H1 (cell line): Measurements from ENCODE around the gene IL17A. TPM values are rescaled to one million over a fixed set of nuclear protein-coding genes. Genes with fewer than 3 reads are reported as not detected.

Experiments
- CTCF ChIA-PET: fragments of 300-600 bp; sonication (Branson Sonifier 250); formaldehyde crosslinking; loops from one replicate; lab custom pipeline; 2021; ENCODE audit not compliant: partially characterized antibody; lab: Charles Lee
- POLR2A ChIA-PET: fragments of 300-600 bp; sonication (Branson Sonifier 250); formaldehyde crosslinking; loops from one replicate; lab custom pipeline; 2021; ENCODE audit warnings: inconsistent platforms; ENCODE audit not compliant: partially characterized antibody; lab: Charles Lee
- DNase-seq, 2 experiments: peaks; one replicate each; pipeline versions ENCODE4 v3.0.0 to v3.0.0-alpha.2; 2010 to 2022; ENCODE audit warnings: low spot score in 2 of 2, low read depth in 1 of 2, mixed read lengths in 1 of 2
- FAIRE-seq: peaks from 2 replicates; lab custom pipeline; 2011; peaks lifted over from hg19 to GRCh38; lab: Jason Lieb, UNC
- H2AFZ ChIP-seq: 2 replicates; pipeline ENCODE4 v1.8.1; 2012; ENCODE audit warnings: low read length, inconsistent platforms
- H2AK5ac ChIP-seq: 2 replicates; pipeline ENCODE4 v1.6.1; 2013; ENCODE audit warnings: low read depth, low read length
- H2BK120ac ChIP-seq: replicated peaks from 2 replicates; pipeline ENCODE3; 2013; ENCODE audit warnings: low read depth, low read length, inconsistent platforms
- H2BK12ac ChIP-seq: 2 replicates; pipeline ENCODE4 v1.6.1; 2013; ENCODE audit warnings: low read depth, low read length
- H2BK15ac ChIP-seq: 2 replicates; pipeline ENCODE4 v1.6.1; 2013; ENCODE audit warnings: low read length
- H2BK20ac ChIP-seq: 2 replicates; pipeline ENCODE4 v1.6.1; 2013; ENCODE audit warnings: low read length
- H2BK5ac ChIP-seq: 2 replicates; pipeline ENCODE4 v1.6.1; 2013; ENCODE audit warnings: low read depth, low read length
- H3K14ac ChIP-seq: 2 replicates; pipeline ENCODE4 v1.6.1; 2013; ENCODE audit warnings: inconsistent platforms; ENCODE audit not compliant: insufficient read length
- H3K18ac ChIP-seq: 2 replicates; pipeline ENCODE4 v1.6.1; 2013; ENCODE audit warnings: low read length; ENCODE audit errors: extremely low read depth
- H3K23ac ChIP-seq: 2 replicates; pipeline ENCODE4 v1.6.1; 2013; ENCODE audit warnings: inconsistent platforms; ENCODE audit not compliant: insufficient read length
- H3K23me2 ChIP-seq: 2 replicates; pipeline ENCODE4 v1.6.1; 2013; ENCODE audit warnings: low read depth, low read length
- H3K27ac ChIP-seq: 2 replicates; pipeline ENCODE4 v1.6.1; 2011; ENCODE audit warnings: low read depth, low read length, inconsistent platforms
- H3K27me3 ChIP-seq, 4 experiments: replicated peaks in 1 of 4; 1 replicate in 1 of 4; 2 replicates in 3 of 4; pipeline versions ENCODE4 v1.6.1 to v1.8.1; 2011 to 2013; ENCODE audit warnings: low read length in 3 of 4, mild to moderate bottlenecking in 3 of 4, inconsistent platforms in 2 of 4, mixed read lengths in 2 of 4, moderate library complexity in 1 of 4; ENCODE audit not compliant: control insufficient read depth in 3 of 4, insufficient read depth in 3 of 4; ENCODE audit errors: extremely low read depth in 1 of 4
- H3K36me3 ChIP-seq, 4 experiments: 2 replicates each; pipeline versions ENCODE4 v1.6.1 to v1.8.1; 2011 to 2013; ENCODE audit warnings: mild to moderate bottlenecking in 4 of 4, low read length in 3 of 4, moderate library complexity in 2 of 4, control low read depth in 1 of 4, inconsistent platforms in 1 of 4; ENCODE audit not compliant: insufficient read depth in 4 of 4, control insufficient read depth in 2 of 4
- H3K4ac ChIP-seq: replicated peaks from 2 replicates; pipeline ENCODE3; 2013; ENCODE audit warnings: low read length, low read depth, mixed read lengths, inconsistent platforms; ENCODE audit not compliant: insufficient read length
- H3K4me1 ChIP-seq, 4 experiments: replicated peaks in 1 of 4; 1 replicate in 1 of 4; 2 replicates in 3 of 4; pipeline versions ENCODE4 v1.6.1 to v1.8.1; 2011 to 2013; ENCODE audit warnings: low read length in 3 of 4, inconsistent platforms in 2 of 4, mixed read lengths in 1 of 4; ENCODE audit not compliant: insufficient read depth in 4 of 4, control insufficient read depth in 3 of 4
- H3K4me2 ChIP-seq, 2 experiments: 2 replicates each; pipeline versions ENCODE4 v1.6.1 to v1.8.1; 2011 to 2013; ENCODE audit warnings: low read depth in 2 of 2, low read length in 2 of 2, control low read depth in 1 of 2, inconsistent platforms in 1 of 2, mild to moderate bottlenecking in 1 of 2; ENCODE audit not compliant: insufficient read depth in 1 of 2
- H3K4me3 ChIP-seq, 4 experiments: fragments of 200-600, 300-600 bp in 1 of 4; sonication (generic), shearing (Covaris generic), sonication (Bioruptor Twin) in 1 of 4; 2 replicates each; pipeline versions ENCODE4 v1.5.1 to v1.8.1; 2011 to 2016; ENCODE audit warnings: low read length in 4 of 4, low read depth in 3 of 4, control low read depth in 2 of 4, inconsistent platforms in 2 of 4, mild to moderate bottlenecking in 2 of 4, mixed read lengths in 1 of 4, moderate library complexity in 1 of 4; ENCODE audit not compliant: insufficient read depth in 2 of 4; ENCODE audit errors: extremely low read depth in 1 of 4
- H3K56ac ChIP-seq: replicated peaks from 2 replicates; pipeline ENCODE3; 2013; ENCODE audit warnings: low read depth, mild to moderate bottlenecking, mixed read lengths, low read length, inconsistent platforms; ENCODE audit not compliant: insufficient read length
- H3K79me1 ChIP-seq: 2 replicates; pipeline ENCODE4 v1.6.1; 2013; ENCODE audit warnings: low read depth, low read length, control low read depth
- H3K79me2 ChIP-seq, 2 experiments: 2 replicates each; pipeline versions ENCODE4 v1.6.1 to v1.8.1; 2012 to 2013; ENCODE audit warnings: low read length in 2 of 2, mild to moderate bottlenecking in 2 of 2, inconsistent platforms in 1 of 2; ENCODE audit not compliant: insufficient read depth in 2 of 2, control insufficient read depth in 1 of 2
- H3K9ac ChIP-seq, 4 experiments: replicated peaks in 1 of 4; 1 replicate in 1 of 4; 2 replicates in 3 of 4; pipeline versions ENCODE4 v1.6.1 to v1.8.1; 2011 to 2013; ENCODE audit warnings: low read depth in 3 of 4, low read length in 3 of 4, control low read depth in 2 of 4, mild to moderate bottlenecking in 2 of 4, moderate library complexity in 2 of 4, inconsistent platforms in 1 of 4; ENCODE audit errors: extremely low read depth in 1 of 4
- H3K9me3 ChIP-seq, 2 experiments: 2 replicates each; pipeline versions ENCODE4 v1.6.1 to v1.8.1; 2012 to 2013; ENCODE audit warnings: mild to moderate bottlenecking in 2 of 2, moderate library complexity in 2 of 2, control low read depth in 1 of 2, inconsistent platforms in 1 of 2, low read depth in 1 of 2, low read length in 1 of 2, mixed read lengths in 1 of 2; ENCODE audit not compliant: insufficient read depth in 2 of 2
- H4K20me1 ChIP-seq, 2 experiments: replicated peaks in 1 of 2; 2 replicates each; pipeline versions ENCODE3 to v1.8.1; 2011 to 2013; ENCODE audit warnings: inconsistent platforms in 2 of 2, low read length in 2 of 2, mild to moderate bottlenecking in 1 of 2; ENCODE audit not compliant: insufficient read depth in 2 of 2, control insufficient read depth in 1 of 2
- H4K5ac ChIP-seq: 2 replicates; pipeline ENCODE4 v1.6.1; 2013; ENCODE audit warnings: low read length, low read depth, mixed read lengths, inconsistent platforms; ENCODE audit not compliant: insufficient read length
- H4K8ac ChIP-seq: 2 replicates; pipeline ENCODE4 v1.8.0; 2013; ENCODE audit warnings: mild to moderate bottlenecking, moderate library complexity, low read length, inconsistent platforms; ENCODE audit not compliant: insufficient read depth; ENCODE audit errors: extremely low read depth
- H4K91ac ChIP-seq: replicated peaks from 2 replicates; pipeline ENCODE3; 2013; ENCODE audit warnings: low read length, mixed read lengths, inconsistent platforms; ENCODE audit not compliant: insufficient read length
- ATF2 ChIP-seq: IDR thresholded peaks from 2 replicates; pipeline ENCODE4 v1.6.1; 2012; ENCODE audit warnings: low read length, inconsistent platforms
- CREB1 ChIP-seq: IDR thresholded peaks from 2 replicates; pipeline ENCODE4 v1.6.1; 2012; ENCODE audit warnings: inconsistent platforms
- EP300 ChIP-seq, 2 experiments: IDR thresholded peaks; 1 replicate in 1 of 2; 2 replicates in 1 of 2; pipeline ENCODE4 v1.6.1; 2011 to 2012; ENCODE audit warnings: low read depth in 2 of 2, low read length in 2 of 2, mild to moderate bottlenecking in 2 of 2, borderline replicate concordance in 1 of 2, inconsistent platforms in 1 of 2, moderate library complexity in 1 of 2
- RNF2 ChIP-seq: fragments of 200-900, 300-1000 bp; sonication (generic); IDR thresholded peaks from 2 replicates; pipeline ENCODE4 v1.7.1; 2016; ENCODE audit warnings: borderline replicate concordance, low read depth, mild to moderate bottlenecking, antibody characterized with exemption, low read length; ENCODE audit not compliant: poor library complexity, severe bottlenecking; ENCODE audit errors: missing control alignments
- SIRT6 ChIP-seq: IDR thresholded peaks from one replicate; pipeline ENCODE4 v1.7.1; 2012; ENCODE audit warnings: low read length, inconsistent platforms
- TAF1 ChIP-seq: IDR thresholded peaks from 2 replicates; pipeline ENCODE4 v1.6.1; 2011; ENCODE audit warnings: mild to moderate bottlenecking, low read depth, low read length
- TCF12 ChIP-seq: IDR thresholded peaks from 2 replicates; pipeline ENCODE4 v1.6.1; 2011; ENCODE audit warnings: low read depth, mild to moderate bottlenecking, low read length
- USF2 ChIP-seq: IDR thresholded peaks from 2 replicates; pipeline ENCODE4 v1.6.1; 2011; ENCODE audit warnings: low read length, improper control_type of control experiment
- YY1 ChIP-seq: IDR thresholded peaks from 2 replicates; pipeline ENCODE4 v1.6.1; 2011; ENCODE audit warnings: low read depth, mild to moderate bottlenecking, low read length
- WGBS, 2 experiments: shearing (Covaris generic) in 1 of 2; methylation state at CpG; one replicate each; pipeline versions ENCODE4 v1.1.6 to v1.1.7; 2013 to 2015; ENCODE audit warnings: low lambda C conversion rate in 2 of 2, mixed read lengths in 2 of 2, inconsistent platforms in 1 of 2, low coverage in 1 of 2, missing lambda C conversion rate in 1 of 2; ENCODE audit not compliant: insufficient replicate concordance in 2 of 2, insufficient coverage in 1 of 2, insufficient read length in 1 of 2; ENCODE audit errors: extremely low coverage in 1 of 2, missing lambda C conversion rate in 1 of 2; 5-methylcytosine and 5-hydroxymethylcytosine counted together
- polyA plus RNA-seq, 7 experiments: library from polyadenylated mRNA; depleted of rRNA in 3 of 7; stranded (reverse) in 5 of 7; unstranded in 2 of 7; fragments of >200 nt in 5 of 7; fragments of 200-250 nt in 2 of 7; gene quantifications; 1 replicate in 5 of 7; 2 replicates in 1 of 7; 4 replicates in 1 of 7; pipeline versions ENCODE4 v1.2.1 to v1.2.3, GENCODE V29; 2011 to 2013; ENCODE audit warnings: missing spikeins in 2 of 7, mixed read lengths in 2 of 7
- total RNA-seq: library from RNA; stranded (reverse); fragmentation: NEBNext Ultra II Directional; extraction: Animal tissue kit (Norgen Biotek cat#: 25700); gene quantifications from 2 replicates; pipeline ENCODE4 v1.2.1, GENCODE V29; 2021

Gene IL17A
- total and polyA plus RNA-seq, 2 of the 8 experiments (the other 6 are each of a cell fraction or from before 2014, with no cell fraction given), result not detected

- Histone ChIP-seq H2AFZ (peak overlapping the region; percentile 24; the same call in 1 of the 2 replicates), H3K27me3 (no peaks in the 10 kb centered on the region), H3K4ac (no peak overlapping the region), H3K27ac (no peak overlapping the region), H2BK5ac (no peak overlapping the region), H2BK15ac (no peak overlapping the region), H2BK12ac (no peak overlapping the region), H3K4me3 (no peak overlapping the region), H4K91ac (no peak overlapping the region), H3K36me3 (no peaks in the 10 kb centered on the region), H2BK120ac (no peak overlapping the region), H3K9me3 (no peaks in the 10 kb centered on the region), H3K79me1 (no peaks in the 10 kb centered on the region), H3K14ac (no peak overlapping the region), H4K20me1 (no peaks in the 10 kb centered on the region), H3K4me2 (peak overlapping the region; percentile 7 to 27; a peak in 3 of 4 replicates), H3K56ac (no peak overlapping the region), H4K5ac (no peak overlapping the region), H3K9ac (no peak overlapping the region), H3K79me2 (no peaks in the 10 kb centered on the region), H2AK5ac (no peak overlapping the region), H3K23me2 (no peaks in the 10 kb centered on the region), H3K23ac (no peak overlapping the region), H3K4me1 (peaks cover 3 to 10% (median 7%) of the 10 kb centered on the region in 4 experiments; a peak in 5 of 7 replicates), H2BK20ac (no peak overlapping the region), H3K18ac (no peak overlapping the region), H4K8ac (no peak overlapping the region)
- no peak for FAIRE-seq
- POLR2A ChIA-PET, result interaction anchor here (0.7 to 1.0 kb wide), 4 partner anchors 13 to 136 kb away, joined by 3 read pairs; no protein-coding TSS in a partner anchor
- DNase-seq, result peak in 1 of 2 experiments; percentile 48
- CTCF ChIA-PET, result interaction anchor here (1.0 to 1.3 kb wide), 4 partner anchors 9 to 127 kb away, joined by 3 to 5 read pairs (median 4); no protein-coding TSS in a partner anchor
- WGBS, 2 experiments, result 53% methylated on average over 11 of the region's 12 CpGs; no CpG with 5 or more reads in 1 of the 2 experiments
- TF ChIP-seq CREB1 (no peak), ATF2 (no peak), TAF1 (no peak), SIRT6 (no peak), USF2 (no peak), EP300 (IDR thresholded peaks at IDR 0.05; ENCODE audit: borderline replicate concordance in 1 of 2, low read depth in 2 of 2, low read length in 2 of 2) (no peak), TCF12 (no peak), RNF2 (no peak), YY1 (no peak)
Observed at GRCh38 chr6:52136934-52137467, 49.2 kb upstream of the IL17A start.
